ENCODE results near the gene XXYLT1. TPM values are rescaled to one million over a fixed set of nuclear protein-coding genes. Genes with fewer than 3 reads are reported as not detected.

Gene XXYLT1
- total RNA-seq, 4 donors from 2014 or later: 7.5 to 19.4 (median 10.6) TPM

DNA sequence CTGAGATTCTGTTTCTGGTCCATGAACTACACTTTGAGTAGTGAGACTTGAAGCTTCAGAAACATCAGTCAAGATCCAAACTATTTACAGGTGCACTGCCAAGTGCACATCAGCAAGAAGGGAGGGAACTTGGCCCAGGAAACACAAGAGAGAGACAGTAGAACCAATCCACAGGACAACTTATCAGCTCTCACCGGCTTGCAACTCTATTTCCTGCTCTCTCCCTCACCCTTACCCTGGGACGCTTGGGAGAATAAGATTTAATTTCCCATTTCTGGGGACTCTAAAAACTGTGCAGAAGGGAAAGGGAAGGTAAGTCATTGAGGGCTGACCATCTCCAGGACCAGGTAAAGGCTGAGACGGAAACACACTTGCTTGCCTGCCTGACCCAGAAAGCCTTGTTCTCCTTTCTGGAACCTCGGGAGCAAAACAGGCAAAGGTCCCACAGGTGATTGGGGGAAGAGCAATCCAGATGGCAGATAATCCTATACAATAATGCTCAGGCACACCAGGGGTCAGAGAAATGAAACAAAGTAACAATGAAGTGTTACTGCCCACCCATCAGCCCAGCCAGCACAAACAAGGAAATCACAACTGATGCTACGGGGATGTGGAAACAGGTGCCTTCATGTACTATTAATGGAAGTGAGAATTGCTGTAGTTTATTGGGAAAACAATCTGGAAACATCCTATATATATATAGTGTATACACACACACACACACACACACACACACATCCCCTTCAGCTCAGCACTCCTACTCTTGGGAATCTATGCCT lies 154.4 kb downstream of the XXYLT1 start:
- TF ChIP-seq, protein P1, sequence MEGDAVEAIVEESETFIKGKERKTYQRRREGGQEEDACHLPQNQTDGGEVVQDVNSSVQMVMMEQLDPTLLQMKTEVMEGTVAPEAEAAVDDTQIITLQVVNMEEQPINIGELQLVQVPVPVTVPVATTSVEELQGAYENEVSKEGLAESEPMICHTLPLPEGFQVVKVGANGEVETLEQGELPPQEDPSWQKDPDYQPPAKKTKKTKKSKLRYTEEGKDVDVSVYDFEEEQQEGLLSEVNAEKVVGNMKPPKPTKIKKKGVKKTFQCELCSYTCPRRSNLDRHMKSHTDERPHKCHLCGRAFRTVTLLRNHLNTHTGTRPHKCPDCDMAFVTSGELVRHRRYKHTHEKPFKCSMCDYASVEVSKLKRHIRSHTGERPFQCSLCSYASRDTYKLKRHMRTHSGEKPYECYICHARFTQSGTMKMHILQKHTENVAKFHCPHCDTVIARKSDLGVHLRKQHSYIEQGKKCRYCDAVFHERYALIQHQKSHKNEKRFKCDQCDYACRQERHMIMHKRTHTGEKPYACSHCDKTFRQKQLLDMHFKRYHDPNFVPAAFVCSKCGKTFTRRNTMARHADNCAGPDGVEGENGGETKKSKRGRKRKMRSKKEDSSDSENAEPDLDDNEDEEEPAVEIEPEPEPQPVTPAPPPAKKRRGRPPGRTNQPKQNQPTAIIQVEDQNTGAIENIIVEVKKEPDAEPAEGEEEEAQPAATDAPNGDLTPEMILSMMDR (IDR thresholded peaks at IDR 0.05; ENCODE audit: low read depth): no peak

DNA sequence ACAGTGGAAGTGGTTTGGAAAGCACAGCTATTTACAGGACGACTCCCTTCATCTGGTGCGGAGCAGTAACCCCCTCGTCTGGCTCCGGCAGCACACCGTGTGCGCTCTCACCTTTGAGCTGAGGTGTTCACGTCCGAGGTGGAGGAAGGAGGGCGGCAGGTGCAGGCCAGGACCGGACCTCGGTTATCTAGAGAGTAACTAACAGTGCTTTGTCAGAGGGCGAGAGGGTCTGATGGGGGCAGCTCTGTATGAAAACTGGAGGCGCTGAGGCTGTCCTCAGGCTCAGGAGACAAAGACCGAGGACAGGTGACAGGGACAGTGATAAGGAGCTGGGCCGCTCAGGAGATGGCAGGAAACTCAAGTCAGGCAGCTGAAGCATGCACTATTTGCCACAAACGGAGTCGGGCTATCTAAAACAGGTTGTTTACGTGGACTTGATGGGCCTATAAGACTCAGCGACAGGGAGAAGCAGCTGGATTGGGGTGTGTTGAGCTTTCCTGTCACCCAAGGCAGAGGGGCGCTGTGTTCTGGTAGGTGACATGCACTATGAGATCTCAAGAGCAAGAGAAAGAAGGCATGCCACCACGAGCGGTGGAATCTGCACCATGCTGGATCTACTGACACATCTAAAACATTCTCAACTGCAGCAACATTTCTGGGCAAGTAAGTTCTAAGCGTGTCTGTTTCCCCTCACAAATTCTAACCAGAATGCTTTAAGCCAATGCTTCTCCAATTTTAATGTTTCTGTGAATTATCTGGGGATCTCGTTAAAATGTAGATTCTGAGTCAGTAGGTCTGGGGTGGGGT lies 155.2 kb downstream of the XXYLT1 start:
- TF ChIP-seq, protein P1 (IDR thresholded peaks at IDR 0.05; ENCODE audit: low read depth): no peak

DNA sequence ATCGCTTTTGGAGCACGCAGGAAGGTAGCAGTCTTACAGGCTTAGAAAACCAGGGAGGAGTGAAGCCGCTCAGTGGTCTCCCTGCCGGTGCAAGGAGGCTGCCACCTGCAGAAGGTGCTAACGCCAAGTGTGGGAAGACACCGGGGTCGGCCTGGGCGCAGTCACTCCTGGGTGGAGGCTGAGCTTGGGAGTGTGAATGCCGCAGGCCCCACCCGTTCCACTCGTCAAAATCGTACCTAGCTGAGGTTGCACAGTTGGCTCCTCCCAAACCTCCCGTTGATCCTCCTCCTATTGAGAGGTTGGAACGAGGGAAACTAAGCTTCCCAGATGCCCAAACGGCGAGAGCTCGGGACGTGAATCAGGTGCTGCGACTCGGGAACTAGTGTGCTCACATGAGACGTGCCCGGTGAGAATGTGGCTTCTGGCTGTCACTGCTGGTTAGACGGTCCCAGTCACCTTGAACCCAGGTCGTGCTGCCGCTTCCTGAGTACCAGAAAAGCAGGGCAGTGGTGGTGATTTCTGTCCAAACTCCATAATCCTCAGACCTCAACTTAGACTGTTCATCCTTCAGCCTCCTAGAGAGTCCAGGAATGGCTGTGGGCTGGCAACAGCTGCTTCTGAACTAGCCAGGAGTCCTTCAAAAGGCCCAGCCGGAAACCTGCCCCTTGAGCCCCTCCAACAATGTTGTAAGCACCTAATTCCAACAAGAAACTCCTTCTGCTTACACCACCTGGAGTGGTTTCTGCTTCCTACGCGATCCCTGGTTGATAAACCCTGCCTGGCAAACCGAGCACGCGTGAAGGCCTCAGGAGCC lies 156.0 kb downstream of the XXYLT1 start:
- TF ChIP-seq, protein P1 (IDR thresholded peaks at IDR 0.05; ENCODE audit: low read depth): no peak

DNA sequence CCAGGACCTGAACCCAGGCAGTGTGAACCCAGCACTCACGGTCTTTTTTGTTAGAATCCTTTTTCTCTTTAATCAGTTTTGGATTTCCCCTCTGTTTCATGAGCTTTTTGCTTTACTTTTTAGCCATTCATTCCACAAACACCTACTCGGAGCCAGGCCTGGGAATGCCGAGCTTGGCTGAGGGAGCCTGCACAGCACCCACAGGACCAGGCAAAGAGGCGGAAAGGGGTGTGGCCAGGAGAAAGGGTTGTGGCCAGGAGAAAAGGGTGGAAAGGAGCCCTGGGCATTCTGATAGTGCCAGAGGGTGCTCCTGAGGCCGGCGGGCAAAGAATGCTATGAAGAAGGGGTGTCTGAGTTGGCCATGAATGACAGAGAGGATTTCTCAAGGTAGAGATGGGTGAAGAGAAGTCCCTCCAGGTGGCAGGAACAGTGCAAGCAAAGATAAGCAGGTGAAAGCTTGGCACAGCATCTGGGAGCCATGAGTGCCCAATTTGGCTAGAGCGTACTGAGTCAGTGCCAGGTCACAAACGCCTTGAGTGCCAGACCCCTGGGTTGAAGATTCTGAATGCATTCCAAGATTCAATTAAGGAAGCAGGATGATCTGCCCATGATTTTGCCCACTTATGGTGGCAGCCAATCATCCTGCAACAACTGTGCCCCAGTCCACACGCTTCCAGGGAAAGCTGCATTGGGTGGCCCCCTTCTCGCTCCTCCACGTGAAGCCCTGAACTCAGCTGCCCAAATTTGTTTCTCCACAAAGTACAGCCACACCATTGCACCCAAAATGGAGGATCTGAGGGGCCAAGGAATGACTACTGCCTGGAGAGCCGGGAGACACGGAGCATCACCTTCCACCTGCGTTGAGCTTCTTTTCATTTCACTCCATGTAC lies 157.2 kb downstream of the XXYLT1 start:
- TF ChIP-seq, protein P1 (IDR thresholded peaks at IDR 0.05; ENCODE audit: low read depth): no peak

DNA sequence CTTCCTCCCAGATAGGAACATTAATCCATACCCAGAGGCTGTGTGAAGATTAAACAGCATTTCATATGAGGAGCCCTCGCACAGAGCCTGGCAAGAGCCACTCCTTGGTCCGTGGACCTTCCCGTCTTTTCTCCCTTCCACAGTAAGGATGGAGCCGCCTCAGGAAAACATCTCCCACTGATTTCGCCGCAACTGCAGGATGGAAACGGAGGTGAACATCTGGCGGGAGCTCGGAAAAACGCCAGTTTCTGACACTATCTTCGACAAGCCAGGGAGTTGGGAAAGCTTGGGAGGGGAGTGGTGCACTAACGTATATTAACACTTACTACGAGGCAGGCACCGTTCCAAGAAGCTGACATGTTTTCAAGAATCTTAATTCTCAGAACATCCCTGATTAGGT lies 157.9 kb downstream of the XXYLT1 start:
- TF ChIP-seq, protein P1 (IDR thresholded peaks at IDR 0.05; ENCODE audit: low read depth): no peak

DNA sequence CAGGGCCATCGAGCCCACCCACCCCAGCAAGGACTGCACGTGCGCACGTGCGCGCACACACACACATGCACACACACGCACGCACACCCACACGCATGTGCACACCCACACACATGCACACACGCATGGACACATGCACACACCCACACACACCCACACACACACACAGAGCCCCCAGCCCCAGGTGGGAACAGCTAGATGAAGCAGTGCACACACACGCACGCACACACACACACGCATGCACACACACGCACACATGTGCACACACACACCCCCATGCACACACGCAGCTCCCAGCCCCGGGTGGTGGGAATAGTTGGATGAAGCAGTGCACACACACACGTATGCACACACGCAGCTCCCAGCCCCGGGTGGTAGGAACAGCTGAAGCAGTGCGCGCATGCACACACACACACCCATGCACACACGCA lies 158.6 kb downstream of the XXYLT1 start:
- TF ChIP-seq, protein P1 (IDR thresholded peaks at IDR 0.05; ENCODE audit: low read depth): no peak
